ENCODE data around the gene P2RX2.

- TF ChIP-seq POLR2AphosphoS5 (IDR thresholded peaks at IDR 0.05; ENCODE audit: low read depth, low read length) (no peak), POLR2A (IDR thresholded peaks at IDR 0.05; ENCODE audit: low read depth, low read length) (no peak), POU2F2 (IDR thresholded peaks at IDR 0.05; ENCODE audit: low read depth, low read length) (no peak; the same call in 1 of the 2 replicates)
These were observed 3.6 kb upstream of the P2RX2 start for GRCh38 chr12:132614861-132615578.

All from GM12891 (cell line).